Caco-2 (cell line): ENCODE results near the gene CRTC2. TPM values are rescaled to one million over a fixed set of nuclear protein-coding genes. Genes with fewer than 3 reads are reported as not detected.

Experiments used
- BruUV-seq: library from RNA; stranded (reverse); fragments of 400-500 nt; replicated peaks from 2 replicates; lab custom pipeline; 2021; lab: Mats Ljungman, UMichigan
- CTCF ChIA-PET: fragments of 300-600 bp; sonication (Branson Sonifier 250); formaldehyde crosslinking; loops from one replicate; lab custom pipeline; 2022; ENCODE audit warnings: antibody characterized with exemption; lab: Charles Lee
- POLR2A ChIA-PET: fragments of 300-600 bp; sonication (Branson Sonifier 250); formaldehyde crosslinking; loops from one replicate; lab custom pipeline; 2022; ENCODE audit warnings: antibody characterized with exemption; lab: Charles Lee
- DNase-seq, 2 experiments: peaks; one replicate each; pipeline versions ENCODE4 v3.0.0 to v3.0.0-alpha.2; 2020 to 2022
- H3K27me3 ChIP-seq: replicated peaks from 2 replicates; pipeline ENCODE4 v1.6.0; 2011; ENCODE audit warnings: low read length; ENCODE audit not compliant: control insufficient read depth, insufficient read depth
- H3K36me3 ChIP-seq: 2 replicates; pipeline ENCODE4 v1.5.1; 2011; ENCODE audit warnings: low read length; ENCODE audit not compliant: control insufficient read depth, insufficient read depth
- H3K4me1 ChIP-seq: fragments of 250-450 bp; sonication (Bioruptor Pico); 2 replicates; pipeline ENCODE4 v1.5.1; 2020; ENCODE audit warnings: mild to moderate bottlenecking
- H3K4me3 ChIP-seq: 2 replicates; pipeline ENCODE4 v1.5.1; 2011; ENCODE audit warnings: low read depth, mild to moderate bottlenecking, control low read depth, low read length
- H3K9me3 ChIP-seq: fragments of 250-450 bp; sonication (Bioruptor Pico); 2 replicates; pipeline ENCODE4 v1.5.1; 2020; ENCODE audit warnings: mild to moderate bottlenecking, moderate library complexity
- H3K27ac Mint-ChIP-seq: one replicate; pipeline ENCODE4 v1.8.0; 2022; ENCODE audit warnings: mixed read lengths; ENCODE audit not compliant: unreplicated experiment
- H3K27me3 Mint-ChIP-seq: one replicate; pipeline ENCODE4 v1.8.0; 2022; ENCODE audit warnings: mixed read lengths; ENCODE audit not compliant: insufficient read depth, unreplicated experiment
- H3K36me3 Mint-ChIP-seq: one replicate; pipeline ENCODE4 v1.8.0; 2022; ENCODE audit warnings: mild to moderate bottlenecking, mixed read lengths; ENCODE audit not compliant: insufficient read depth, unreplicated experiment
- H3K4me1 Mint-ChIP-seq: one replicate; pipeline ENCODE4 v1.8.0; 2022; ENCODE audit warnings: low read depth, mixed read lengths; ENCODE audit not compliant: unreplicated experiment
- H3K4me3 Mint-ChIP-seq: one replicate; pipeline ENCODE4 v1.8.0; 2022; ENCODE audit warnings: mild to moderate bottlenecking, moderate library complexity, mixed read lengths; ENCODE audit not compliant: unreplicated experiment
- H3K9me3 Mint-ChIP-seq: one replicate; pipeline ENCODE4 v1.8.0; 2022; ENCODE audit warnings: mixed read lengths; ENCODE audit not compliant: unreplicated experiment
- CTCF ChIP-seq, 2 experiments: fragments of 200-600 bp in 1 of 2; IDR thresholded peaks; 1 replicate in 1 of 2; 2 replicates in 1 of 2; pipeline versions ENCODE4 v1.5.1 to v1.8.0; 2011 to 2022; ENCODE audit warnings: antibody characterized with exemption in 1 of 2, control low read depth in 1 of 2, inconsistent platforms in 1 of 2, low read depth in 1 of 2, low read length in 1 of 2, mild to moderate bottlenecking in 1 of 2, moderate library complexity in 1 of 2; ENCODE audit not compliant: insufficient read depth in 1 of 2, severe bottlenecking in 1 of 2, unreplicated experiment in 1 of 2
- intact Hi-C: fragments of 100-400 bp; cut with micrococcal nuclease; formaldehyde crosslinking; loops from one replicate; pipeline ENCODE4 v1.10.0; 2022; ENCODE audit not compliant: unreplicated experiment
- total RNA-seq: library from RNA; stranded (reverse); gene quantifications from 2 replicates; pipeline ENCODE4 v1.2.3, GENCODE V29; 2022

The CRTC2 gene
- total RNA-seq, 1 experiment from 2014 or later = 24.4 TPM

GRCh38 chr1:153922972-153923925, 35.2 kb downstream of the CRTC2 start, which contains the start of gene GATAD2B:
Gene GATAD2B (minus strand): TSS chr1:153922972. CDS start chr1:153828347, 94,625 bp downstream.
- Mint-ChIP-seq H3K36me3 (peaks cover 13% of the 10 kb centered on the region), H3K27ac (peak within 1 kb of the TSS; percentile 86), H3K4me3 (peak within 1 kb of the TSS; percentile 71), H3K4me1 (peaks cover 15% of the 10 kb centered on the region), H3K27me3 (no peaks in the 10 kb centered on the region), H3K9me3 (no peaks in the 10 kb centered on the region)
- no peaks in the 10 kb centered on the region for H3K9me3 ChIP-seq
- intact Hi-C loops = loop anchor here (2.0 to 5.0 kb wide), 5 partner anchors 24 to 246 kb away; partner anchors contain the start of genes DENND4B, NPR1 and SLC39A1
- peaks cover 16% of the 10 kb centered on the region for H3K4me1 ChIP-seq
- TSS peak; percentile 93 for BruUV-seq
- no peak for TF ChIP-seq CTCF (IDR thresholded peaks at IDR 0.05; ENCODE audit: insufficient read depth in 1 of 2, low read depth in 1 of 2, low read length in 1 of 2, severe bottlenecking in 1 of 2, unreplicated experiment in 1 of 2)
- H3K36me3 ChIP-seq = no peaks in the 10 kb centered on the region
- CTCF ChIA-PET = interaction anchor here (0.6 to 2.8 kb wide), 10 partner anchors 9 to 412 kb away, joined by 3 to 24 read pairs (median 4); partner anchors contain the start of genes DENND4B, JTB and RAB13
- POLR2A ChIA-PET = interaction anchor here (0.6 to 2.2 kb wide), 10 partner anchors 18 to 1728 kb away, joined by 3 to 20 read pairs (median 4); partner anchors contain the start of genes CREB3L4, CRTC2, DENND4B and RPS27
- peak; percentile 99 to 100 for DNase-seq
- H3K27me3 ChIP-seq = no peaks in the 10 kb centered on the region
- H3K4me3 ChIP-seq = peak within 1 kb of the TSS; percentile 65

GRCh38 chr1:153922076-153922971, 36.1 kb downstream of the CRTC2 start:
- Mint-ChIP-seq H3K4me1 (peaks cover 22% of the 10 kb centered on the region), H3K4me3 (peak overlapping the region; percentile 71), H3K9me3 (no peaks in the 10 kb centered on the region), H3K36me3 (peaks cover 13% of the 10 kb centered on the region), H3K27ac (peak overlapping the region; percentile 86), H3K27me3 (no peaks in the 10 kb centered on the region)
- peak; percentile 2 to 64 for TF ChIP-seq CTCF (IDR thresholded peaks at IDR 0.05; ENCODE audit: insufficient read depth in 1 of 2, low read depth in 1 of 2, low read length in 1 of 2, severe bottlenecking in 1 of 2, unreplicated experiment in 1 of 2)
- Histone ChIP-seq H3K36me3 (no peaks in the 10 kb centered on the region), H3K9me3 (no peaks in the 10 kb centered on the region), H3K27me3 (no peaks in the 10 kb centered on the region), H3K4me1 (peaks cover 16% of the 10 kb centered on the region), H3K4me3 (peak overlapping the region; percentile 63)
- intact Hi-C loops = loop anchor here (2.0 to 5.0 kb wide), 5 partner anchors 24 to 245 kb away; partner anchors contain the start of genes DENND4B, NPR1 and SLC39A1
- no TSS peak for BruUV-seq
- ChIA-PET POLR2A (interaction anchor here (0.7 to 2.2 kb wide), 6 partner anchors 24 to 288 kb away, joined by 4 to 20 read pairs (median 6); partner anchors contain the start of genes CREB3L4, CRTC2, DENND4B and RPS27), CTCF (interaction anchor here (0.6 to 2.8 kb wide), 15 partner anchors 8 to 431 kb away, joined by 3 to 24 read pairs (median 4); partner anchors contain the start of genes DENND4B, JTB and RAB13)
- peak; percentile 87 to 90 for DNase-seq
